GM20431 (cell line): ENCODE results near the gene GRIK2.
"Not testable (repeated sequence)": the region's sequence is repeated elsewhere in the genome, so short reads cannot be mapped to it uniquely, and the experiment has no call there.

Experiments used
- in situ Hi-C: fragments of 300-500 bp; cut with MseI, MboI; formaldehyde crosslinking; loops from one replicate; pipeline ENCODE4 v1.15.0; 2020; ENCODE audit warnings: low sequenced_read_pairs; ENCODE audit not compliant: unreplicated experiment

Gene GRIK2

DNA sequence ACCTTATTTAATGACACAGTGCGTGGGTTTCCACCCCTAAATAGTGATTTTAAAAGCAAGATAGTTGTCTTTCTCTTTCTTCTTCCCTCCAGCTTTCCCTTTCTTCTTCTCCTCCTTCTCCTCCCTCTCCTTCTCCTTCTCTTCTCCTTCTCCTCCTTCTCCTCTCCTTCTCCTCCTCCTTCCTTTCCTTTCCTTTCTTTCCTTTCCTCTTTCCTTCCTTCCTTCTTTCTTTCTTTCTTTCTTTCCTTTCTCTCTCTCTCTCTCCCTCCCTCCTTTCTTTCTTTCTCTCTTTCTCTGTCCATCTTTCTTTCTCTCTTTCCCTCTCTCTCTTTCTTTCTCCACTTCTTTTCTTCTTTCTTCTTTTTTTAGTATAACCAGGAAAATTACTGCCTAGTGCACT, 670.6 kb downstream of the GRIK2 start:
- in situ Hi-C loops: no loop called here

DNA sequence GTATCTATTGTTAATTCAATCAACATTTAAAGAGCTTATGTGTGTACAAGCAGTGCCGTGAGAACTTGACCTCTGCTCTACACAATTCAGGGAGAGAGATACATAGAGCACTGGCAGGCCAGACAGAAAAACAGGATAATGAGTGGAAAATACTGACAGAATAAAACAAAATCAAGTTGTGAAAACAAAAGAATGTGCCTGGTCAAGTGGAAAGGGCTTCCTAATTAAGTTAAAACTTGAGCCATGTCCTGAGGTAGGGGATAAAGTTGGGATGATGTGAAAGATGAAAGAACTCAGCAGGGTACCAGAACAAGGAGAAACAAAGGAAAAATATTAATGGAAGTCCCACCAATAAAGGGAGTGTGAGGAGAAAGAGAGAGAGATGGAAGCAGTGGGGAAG, 672.8 kb downstream of the GRIK2 start:
- in situ Hi-C loops: no loop called here

DNA sequence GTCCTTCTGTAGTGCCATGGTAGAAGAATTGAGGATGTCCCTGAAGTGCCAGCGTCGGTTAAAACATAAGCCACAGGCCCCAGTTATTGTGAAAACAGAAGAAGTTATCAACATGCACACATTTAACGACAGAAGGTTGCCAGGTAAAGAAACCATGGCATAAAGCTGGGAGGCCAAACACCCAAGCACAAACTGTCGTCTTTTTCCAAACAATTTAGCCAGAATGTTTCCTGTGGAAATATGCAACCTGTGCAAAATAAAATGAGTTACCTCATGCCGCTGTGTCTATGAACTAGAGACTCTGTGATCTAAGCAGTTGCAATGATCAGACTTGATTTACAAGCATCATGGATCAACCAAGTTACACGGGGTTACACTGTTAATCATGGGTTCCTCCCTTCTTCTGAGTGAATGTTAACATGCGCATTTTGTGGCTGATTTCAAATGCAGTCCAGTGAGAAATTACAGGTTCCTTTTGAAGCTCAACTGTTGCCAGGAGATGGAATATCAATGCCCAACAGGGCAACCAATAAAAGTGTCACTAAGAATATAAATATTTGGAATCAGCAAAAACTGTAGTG, 674.9 kb downstream of the GRIK2 start:
- in situ Hi-C loops: no loop called here

DNA sequence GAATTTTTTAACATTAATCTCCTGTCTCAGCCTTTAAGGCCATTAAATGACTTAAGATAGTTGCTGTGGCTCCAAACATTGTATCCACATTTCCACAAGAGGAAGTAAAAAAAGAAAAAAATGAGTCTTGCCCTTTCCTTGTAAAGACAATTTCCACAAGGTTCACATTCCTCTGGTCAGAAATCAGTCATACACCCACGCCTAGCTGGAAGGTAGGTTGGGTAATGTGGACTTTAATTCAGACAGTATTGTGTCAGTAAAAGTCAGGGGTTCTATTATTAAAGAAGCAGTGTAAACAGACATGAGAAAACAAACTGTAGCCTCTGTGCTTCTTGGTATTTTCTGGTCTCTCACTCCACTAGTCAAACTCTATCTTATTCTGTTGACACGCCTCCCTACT, 682.0 kb downstream of the GRIK2 start:
- in situ Hi-C loops: no loop called here

DNA sequence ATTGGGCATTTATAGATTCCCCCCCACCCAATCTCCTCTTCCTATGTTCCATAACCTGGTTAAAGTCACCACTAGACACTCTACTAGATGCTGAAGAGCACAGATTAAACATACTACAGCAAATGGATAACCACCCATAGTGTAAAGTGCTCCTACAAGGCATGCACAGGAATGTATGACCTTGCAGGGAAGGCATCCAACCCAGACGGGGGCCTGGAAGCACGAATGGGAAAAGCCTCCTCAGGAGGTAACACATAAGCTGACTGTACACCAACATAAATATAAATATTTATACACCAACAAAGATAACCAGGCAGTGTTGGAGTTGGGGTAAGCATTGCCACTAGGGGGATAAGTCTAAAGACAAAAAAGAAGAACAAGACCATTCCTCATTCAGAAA, 691.7 kb downstream of the GRIK2 start:
- in situ Hi-C loops: no loop called here

DNA sequence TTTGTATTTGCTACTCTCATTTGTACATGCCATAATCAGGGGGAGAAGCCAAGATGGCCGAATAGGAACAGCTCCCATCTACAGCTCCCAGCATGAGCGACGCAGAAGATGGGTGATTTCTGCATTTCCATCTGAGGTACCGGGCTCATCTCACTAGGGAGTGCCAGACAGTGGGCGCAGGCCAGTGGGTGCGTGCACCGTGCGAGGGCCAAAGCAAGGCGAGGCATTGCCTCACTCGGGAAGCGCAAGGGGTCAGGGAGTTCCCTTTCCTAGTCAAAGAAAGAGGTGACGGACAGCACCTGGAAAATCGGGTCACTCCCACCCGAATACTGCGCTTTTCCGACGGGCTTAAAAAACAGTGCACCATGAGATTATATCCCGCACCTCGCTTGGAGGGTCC, 694.7 kb downstream of the GRIK2 start:
- in situ Hi-C loops: not testable (repeated sequence)

DNA sequence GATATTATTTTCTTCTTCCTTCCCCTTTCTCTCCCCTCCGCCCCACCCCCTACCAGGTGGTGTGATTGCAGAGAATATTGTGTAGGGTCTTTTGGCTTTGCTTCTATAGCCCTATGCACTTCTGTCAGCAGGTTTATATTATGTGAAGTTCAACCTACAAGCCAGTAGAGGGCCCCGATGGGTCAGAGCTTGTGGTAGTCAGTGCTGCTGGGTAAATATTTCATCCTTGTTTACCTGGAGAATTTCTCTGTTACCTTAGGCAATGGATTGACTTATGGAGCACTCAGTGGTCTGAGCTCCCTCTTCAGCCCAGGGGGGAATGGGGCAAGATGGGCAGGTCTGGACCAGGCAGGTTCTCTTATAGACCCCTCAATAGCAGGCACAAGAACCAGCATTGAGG, 720.9 kb downstream of the GRIK2 start:
- in situ Hi-C loops: no loop called here

DNA sequence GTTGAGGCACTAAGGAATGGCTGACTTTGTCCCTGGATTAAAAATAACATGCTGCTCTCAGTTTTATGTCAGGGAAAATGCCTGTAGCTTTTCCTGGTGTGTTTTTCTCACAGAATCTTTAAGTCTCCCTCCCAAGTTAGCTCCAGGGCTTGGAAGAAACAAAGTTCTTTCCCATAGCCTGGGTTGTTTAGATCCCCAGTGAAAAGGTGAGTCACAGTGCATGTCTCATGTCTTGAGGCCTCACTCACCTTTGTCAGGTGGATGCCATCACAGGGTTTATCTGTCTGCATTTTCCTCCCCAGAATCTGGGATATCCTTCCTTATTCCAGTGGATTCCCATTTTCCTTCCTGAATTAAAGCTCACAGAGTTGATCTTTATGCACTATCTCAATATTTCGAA, 722.4 kb downstream of the GRIK2 start:
- in situ Hi-C loops: no loop called here

DNA sequence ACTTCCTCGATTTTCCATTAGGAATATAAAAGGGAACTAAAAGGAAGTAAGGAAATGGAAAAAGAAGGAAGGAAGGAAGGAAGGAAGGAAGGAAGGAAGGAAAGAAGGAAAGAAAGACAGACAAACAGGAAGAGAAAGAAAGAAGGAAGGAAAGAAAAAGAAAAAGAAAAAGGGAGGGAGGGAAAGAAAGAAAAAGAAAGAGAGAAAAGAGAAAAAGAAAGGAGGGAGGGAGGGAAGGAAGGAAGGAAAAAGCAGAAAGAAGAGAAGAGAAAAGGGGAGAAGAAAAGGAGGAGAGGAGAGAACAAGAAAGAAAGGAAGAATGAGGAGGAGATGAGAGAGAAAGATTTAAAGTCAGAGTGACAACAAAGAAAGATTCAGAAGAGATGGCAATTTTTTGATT, 724.5 kb downstream of the GRIK2 start:
- in situ Hi-C loops: no loop called here
